GM21786 (cell line): ENCODE measurements around the gene RRP1B.
A peak's percentile ranks its signal among the peaks of the same experiment; 100 is the strongest.
"Not testable (repeated sequence)": the region's sequence is repeated elsewhere in the genome, so short reads cannot be mapped to it uniquely, and the experiment has no call there.

Experiments
- ATAC-seq: cut with Tn5 transposase; IDR thresholded peaks from one replicate; pipeline ENCODE4 v1.9.1; 2021; ENCODE audit not compliant: unreplicated experiment

The RRP1B gene

DNA sequence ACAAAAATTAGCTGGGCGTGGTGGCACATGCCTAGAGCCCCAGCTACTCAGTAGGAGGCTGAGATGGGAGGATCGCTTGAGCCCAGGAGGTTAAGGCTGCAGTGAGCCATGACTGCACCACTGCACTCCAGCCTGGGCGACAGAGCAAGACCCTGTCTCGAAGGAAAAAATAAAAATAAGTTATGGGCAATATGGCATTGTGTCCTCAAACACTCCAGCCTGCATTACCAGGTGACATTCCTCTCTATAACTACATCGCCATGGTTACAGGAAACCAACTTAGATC lies 40.1 kb downstream of the RRP1B start:
- not testable (repeated sequence) for ATAC-seq

DNA sequence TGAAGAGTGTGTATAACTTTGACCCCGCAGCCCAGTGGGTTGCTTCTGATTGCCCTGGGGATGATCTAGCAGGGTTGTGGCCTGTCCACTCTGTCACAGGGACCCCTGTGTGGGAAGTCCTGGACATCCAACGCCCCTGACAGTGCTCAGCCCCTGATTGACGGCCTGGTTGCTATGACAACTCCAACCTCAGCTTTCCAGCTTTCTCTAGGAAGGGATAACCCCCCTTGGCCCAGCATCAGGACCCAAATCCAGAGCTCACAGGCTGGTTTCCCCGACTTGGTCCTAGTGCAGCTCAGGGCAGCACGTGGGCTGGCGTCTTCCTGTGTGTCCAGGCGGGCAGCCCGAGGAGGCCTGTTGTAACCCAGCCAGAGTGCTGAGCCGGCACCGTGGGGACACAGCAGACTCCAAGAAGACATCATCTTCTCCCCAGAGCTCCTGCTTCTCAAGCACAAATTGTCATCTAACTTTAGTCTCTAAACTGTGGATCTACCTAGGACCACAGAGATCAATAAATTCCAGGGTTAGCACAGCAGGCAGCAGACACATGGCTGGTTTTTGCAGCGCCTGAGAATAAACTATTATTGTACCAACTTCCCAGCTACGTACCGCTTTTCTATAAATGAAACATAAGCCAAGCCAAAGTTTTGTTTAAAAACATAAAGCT lies 40.7 kb downstream of the RRP1B start:
- no peak for ATAC-seq

DNA sequence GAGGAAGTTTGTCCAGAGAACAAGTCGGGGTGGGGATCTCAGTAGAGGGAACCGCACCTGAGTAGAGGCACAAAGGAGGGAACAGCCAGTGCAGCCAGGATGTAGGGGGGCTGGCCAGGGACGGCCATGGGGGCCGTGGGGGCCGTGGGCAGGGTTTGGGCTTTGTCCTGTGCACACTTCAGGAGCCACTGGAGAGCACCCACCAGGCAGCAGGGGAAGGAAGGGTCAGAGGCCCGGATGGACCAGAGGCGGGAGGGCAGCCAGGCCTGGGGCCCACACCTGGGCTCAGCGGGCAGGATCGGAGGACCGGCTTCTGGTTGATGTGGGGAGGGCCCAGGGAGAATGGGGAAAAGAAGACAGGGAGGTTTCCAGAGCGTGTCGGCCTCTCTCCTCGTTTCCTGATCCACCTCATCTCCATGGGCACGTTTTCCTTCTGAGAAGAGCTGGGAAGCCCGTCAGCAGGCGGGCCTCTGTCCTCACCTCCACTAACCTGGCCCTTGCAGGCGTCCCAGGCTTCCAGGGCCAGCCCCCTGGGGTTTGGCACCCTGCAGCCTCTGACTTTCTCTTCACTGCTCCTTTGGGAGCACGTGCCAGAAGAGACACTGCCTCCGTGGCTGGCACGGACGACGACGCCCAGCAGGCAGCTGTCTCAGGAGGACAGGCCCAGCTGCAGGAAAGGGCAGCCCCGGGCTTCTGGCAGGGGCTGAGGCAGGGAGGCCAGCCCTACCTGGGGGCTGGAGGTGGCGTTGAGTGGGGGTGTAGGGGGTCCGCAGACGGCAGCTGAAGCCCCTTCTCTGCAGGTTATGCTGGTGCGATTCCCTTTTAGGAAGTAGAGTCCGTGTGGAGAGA lies 42.8 kb downstream of the RRP1B start:
- no peak for ATAC-seq

DNA sequence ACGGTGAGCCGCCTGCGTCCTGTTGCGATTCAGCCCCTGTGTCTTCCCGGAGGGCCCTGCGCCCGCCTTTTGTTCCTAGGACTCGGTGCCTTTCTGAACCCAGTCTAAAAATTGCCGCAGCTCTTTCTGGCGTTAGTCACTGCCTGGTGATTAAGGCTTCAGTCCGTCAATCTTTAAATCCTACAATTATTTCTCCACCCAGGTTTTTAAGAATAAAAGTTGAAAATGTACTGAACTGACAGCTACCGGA lies 43.4 kb downstream of the RRP1B start:
- ATAC-seq, result no peak

DNA sequence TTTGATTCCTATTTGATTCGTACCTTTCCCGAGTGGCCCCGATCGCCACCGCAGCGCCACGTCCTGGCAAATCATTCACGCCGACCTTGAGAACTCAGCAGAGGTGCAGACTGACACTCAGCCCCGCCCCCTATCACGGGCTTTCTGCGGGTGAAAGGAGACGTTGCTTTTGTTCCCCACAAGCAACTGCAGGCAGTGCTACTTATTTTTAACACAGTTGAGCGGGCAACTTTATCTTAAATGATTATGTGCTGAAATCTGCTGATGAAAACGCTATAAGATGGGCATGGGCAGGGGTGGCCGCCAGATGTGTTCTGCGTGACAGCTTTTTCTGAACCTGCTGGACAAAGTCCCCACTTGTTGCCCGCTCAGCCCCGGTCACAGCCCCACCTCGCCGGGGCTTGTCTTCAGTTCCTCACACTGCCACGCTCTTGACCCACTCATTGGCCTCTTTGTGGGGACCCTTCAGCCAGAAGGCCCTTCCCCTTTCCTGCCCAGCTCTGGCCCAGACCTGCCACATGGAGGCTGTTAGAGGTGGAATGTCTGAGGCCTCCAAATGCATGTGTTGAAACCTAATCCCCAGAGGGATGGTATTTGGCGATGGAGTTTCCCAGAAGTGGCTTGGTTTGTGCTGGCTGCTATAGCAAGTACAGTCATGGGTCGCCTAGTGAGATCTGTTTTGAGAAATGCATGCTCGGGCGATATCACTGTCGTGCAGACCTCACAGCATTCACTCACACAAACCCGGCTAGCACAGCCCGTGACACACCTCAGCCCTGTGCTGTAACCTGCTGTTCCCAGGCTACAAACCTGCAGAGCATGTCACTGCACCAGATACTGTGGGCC lies 43.9 kb downstream of the RRP1B start:
- ATAC-seq, result no peak

DNA sequence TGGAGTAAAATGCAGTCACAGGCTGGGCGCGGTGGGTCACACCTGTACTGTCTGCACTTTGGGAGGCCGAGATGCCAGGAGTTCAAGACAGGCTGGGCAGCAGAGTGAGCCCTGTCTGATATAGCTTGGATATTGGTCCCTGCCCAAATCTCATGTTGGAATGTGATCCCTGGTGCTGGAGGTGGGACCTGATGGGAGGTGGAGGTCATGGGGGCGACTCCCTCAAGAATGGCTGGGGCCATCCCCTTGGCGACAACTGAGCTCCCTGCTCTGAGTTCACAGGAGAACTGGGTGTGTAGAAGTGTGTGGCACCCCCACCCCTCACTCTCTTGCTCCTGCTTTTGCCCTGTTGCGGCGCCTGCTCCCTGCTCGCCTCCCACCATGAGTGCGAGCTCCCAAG lies 48.1 kb downstream of the RRP1B start:
- ATAC-seq, result no peak

DNA sequence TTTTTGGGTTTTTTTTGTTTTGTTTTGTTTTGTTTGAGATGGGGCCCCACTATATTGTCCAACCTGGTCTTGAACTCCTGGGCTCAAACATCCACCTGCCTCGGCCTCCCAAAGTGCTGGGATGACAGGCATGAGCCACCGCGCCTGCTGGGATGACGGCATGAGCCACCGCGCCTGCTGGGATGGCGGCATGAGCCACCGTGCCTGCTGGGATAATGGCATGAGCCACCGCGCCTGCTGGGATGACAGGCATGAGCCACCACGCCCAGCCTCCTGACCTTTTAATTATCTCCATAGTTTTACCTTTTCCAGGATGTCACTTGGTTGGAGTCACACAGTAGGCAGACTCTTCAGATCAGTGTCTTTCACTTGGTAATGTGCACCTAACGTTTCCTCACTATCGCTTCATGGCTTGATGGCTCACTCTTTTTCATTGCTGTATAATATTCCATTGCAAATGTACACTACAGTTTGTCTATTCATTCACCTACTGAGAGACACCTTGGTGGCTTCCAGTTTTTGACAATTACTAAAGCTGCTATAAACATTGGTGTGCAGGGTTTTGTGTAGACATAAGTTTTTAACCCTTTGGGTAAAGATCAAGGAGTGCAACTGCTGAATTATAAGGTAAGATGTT lies 49.5 kb downstream of the RRP1B start:
- ATAC-seq, result no peak

DNA sequence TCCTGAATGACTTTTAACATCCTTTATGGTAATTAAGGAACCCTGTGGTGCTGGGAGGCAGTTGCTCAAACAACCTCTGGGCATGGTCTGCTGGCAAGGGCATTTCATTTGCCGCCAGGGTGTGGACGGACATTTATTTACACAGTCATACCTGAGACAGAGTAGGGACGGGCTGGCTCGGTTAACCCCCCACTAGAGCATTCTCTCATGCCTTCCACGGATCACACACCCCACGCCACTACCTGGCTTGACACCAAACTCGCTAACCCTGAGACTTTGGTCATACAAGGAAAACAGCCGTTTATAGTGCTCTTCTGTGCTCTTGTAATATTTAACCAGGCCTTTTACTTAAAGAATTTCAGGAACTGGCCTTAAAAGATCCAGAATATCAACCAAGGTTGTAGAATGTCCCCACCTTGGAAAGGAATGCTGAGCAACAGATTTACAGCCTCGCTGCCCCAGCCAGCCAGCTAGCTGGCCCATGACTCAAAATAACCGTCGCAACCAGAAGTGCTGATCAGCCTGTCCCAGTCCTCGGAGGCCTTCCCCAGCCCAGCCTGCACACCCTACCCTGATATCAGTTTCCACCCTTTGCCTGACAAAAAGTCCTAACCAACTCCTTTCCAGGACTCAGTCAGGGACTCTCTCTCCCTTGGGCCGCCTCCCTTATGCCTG lies 53.0 kb downstream of the RRP1B start:
- ATAC-seq, result no peak

DNA sequence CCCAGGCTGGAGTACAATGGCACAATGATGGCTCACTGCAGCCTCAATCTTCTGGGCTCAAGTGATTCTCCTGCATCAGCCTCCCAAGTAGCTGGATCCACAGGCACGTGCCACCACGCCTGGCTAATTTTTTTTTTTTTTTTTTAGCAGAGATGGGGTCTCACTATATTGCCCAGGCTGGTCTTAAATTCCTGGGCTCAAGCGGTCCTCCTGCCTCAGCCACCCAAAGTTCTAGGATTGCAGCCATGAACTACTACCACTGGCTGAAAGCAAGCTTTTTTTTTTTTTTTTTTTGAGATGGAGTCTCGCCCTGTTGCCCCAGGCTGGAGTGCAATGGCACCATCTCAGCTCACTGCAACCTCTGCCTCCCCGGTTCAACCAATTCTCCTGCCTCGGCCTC lies 53.8 kb downstream of the RRP1B start:
- not testable (repeated sequence) for ATAC-seq

DNA sequence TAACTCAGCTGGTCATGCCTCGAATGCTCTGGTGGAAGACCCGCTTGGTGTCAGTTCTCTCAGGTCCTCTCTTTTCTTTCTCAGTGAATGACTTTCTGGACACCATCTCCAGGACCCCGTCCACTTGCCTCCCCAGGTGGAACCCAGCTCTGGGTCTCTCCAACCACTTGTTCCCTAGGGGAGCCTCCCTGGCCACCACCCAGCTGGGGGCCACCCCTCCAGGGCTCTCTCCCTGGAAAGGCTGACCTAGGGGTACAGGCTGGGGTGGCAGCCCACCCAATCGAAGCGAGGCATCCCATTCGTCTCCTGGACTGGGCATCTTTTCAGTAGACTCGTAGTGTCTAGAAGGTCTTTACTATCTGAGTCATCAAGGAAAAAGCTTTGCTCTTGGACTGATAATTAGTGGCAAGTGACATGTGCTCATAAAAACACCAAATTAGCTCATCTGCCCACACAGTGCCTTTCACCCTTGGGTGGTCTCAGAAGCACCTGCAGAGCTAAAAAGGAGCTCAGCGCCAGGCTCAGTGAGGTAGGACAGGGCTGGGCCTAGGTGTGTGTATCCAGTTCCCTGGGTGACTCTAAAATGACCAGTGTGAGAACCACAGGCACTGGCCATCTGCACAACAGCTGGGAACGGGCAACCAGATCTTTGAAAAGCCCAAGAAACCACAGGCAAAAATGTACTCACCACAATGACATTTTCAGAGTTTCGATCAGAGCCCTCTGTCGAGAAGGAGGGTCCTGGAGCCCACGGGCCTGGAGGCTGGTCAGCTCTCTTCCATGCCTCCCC lies 57.2 kb downstream of the RRP1B start:
- peak; percentile 44 for ATAC-seq

DNA sequence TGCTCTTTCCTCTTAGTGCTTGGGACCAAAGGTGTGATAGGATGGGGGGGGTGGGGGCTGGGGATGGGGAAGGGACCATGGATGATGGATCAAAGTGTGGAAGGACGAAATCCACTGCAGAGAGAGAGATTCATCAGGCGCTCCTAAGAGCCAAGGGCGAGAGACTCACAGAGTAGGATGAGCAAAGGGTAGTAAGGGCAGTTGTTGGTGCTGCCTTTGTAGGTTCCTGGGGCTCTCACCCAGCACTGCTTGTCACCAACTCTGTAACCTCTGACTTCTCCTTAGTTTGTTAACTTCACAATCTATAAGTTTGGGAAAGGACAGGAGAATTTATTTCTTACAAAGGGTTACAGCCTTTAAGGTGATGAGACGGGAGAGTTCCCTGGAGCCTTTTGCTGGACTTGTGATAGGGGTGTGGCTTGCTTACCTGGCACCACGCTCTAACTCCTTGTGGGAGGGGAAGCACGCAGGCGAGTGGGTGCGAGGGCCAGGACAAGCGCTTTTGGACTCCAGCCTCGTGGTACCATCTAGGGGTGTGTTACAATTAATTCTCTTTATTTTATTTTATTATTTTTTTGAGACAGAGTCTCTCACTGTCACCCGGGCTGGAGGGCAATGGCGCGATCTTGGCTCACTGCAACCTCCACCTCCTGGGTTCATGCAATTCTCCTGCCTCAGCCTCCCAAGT lies 58.0 kb downstream of the RRP1B start:
- ATAC-seq, result no peak

DNA sequence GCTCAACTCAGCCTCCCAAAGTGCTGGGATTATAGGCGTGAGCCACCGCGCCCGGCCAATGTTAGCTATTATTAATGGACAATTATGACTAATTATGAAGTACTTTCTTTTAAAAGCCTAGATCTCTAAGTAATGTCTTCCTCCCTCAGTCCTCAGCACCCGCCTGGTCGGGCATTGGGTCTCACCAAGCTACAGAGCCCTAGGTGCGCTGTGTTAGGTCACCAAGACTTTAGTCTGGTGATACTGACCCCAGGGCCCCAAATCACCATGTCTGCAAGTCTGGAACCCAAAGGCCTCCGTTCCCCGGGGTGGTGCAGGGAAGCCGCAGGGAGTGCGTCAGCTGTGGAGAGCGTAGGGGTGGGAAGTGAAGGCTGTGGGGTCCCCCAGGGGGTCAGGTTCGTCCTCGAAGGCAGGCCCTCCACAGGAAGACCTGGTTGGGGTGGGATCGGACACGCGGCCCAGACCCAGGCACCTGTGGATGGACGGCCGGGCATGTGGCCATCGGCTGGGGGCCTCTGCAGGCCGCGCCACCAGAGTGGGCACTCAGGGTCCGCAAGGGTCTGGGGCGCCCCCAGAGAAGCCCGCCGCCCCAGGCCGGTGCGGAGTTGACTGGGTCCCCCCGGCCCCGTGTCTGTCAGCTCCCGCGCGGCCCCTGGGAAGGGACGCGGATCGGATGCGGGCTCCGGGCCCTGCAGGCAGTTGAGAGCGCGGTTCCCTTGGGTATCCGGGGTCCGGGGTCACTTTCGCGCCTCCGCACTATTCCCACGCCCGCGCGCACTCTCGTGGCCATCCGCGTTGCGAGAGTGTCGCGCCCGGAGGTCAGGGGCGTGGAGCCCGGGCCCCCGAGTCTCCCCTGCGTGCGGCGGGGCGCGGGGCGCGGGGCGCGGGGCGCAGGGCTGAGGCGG lies 58.9 kb downstream of the RRP1B start:
- no peak for ATAC-seq

DNA sequence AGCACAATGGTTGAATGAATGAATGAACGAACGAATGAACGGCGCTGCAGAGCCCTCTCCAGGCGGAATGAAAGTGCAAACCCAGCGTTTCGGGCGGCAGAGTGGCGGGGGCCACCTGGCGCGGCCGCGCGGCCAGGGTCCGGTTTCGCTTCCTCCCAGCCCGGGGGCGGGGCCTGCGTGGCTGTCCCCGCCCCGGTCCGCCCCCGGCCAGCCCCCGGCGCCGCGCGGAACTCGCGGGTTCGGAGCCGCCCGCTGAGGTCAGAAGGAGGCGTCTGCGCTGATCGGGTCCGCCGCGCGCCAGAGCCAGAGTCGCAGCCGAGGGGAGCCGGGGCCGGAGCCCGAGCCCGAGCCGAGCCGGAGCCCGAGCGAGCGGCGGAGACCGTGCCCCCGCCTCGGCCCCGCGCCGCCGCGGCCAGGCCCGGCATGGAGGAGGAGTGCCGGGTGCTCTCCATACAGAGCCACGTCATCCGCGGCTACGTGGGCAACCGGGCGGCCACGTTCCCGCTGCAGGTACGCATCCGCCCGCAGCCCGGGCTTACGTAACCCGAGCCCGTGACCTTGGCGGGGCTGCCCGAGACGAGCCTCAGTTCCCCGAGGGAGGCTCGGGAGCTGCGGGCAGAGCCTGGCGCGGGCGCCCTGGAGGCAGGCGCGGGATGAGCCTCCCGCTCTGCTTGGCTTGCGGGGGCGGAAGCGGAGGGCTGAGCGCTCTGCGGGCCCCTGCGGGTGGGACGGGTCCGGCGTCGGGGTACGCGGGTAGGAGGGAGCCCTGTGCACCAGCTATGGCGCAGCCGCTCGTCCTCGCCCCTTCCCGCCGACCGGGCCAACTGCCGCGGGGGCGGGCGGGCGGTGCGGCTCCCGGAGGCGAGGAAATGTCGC lies 59.8 kb downstream of the RRP1B start, which contains the start of gene PDXK:
Gene PDXK (plus strand): TSS at position 258 of the 876 bp plus-strand sequence. CDS start 166 bp downstream, at position 424.
- peak; percentile 48 for ATAC-seq

DNA sequence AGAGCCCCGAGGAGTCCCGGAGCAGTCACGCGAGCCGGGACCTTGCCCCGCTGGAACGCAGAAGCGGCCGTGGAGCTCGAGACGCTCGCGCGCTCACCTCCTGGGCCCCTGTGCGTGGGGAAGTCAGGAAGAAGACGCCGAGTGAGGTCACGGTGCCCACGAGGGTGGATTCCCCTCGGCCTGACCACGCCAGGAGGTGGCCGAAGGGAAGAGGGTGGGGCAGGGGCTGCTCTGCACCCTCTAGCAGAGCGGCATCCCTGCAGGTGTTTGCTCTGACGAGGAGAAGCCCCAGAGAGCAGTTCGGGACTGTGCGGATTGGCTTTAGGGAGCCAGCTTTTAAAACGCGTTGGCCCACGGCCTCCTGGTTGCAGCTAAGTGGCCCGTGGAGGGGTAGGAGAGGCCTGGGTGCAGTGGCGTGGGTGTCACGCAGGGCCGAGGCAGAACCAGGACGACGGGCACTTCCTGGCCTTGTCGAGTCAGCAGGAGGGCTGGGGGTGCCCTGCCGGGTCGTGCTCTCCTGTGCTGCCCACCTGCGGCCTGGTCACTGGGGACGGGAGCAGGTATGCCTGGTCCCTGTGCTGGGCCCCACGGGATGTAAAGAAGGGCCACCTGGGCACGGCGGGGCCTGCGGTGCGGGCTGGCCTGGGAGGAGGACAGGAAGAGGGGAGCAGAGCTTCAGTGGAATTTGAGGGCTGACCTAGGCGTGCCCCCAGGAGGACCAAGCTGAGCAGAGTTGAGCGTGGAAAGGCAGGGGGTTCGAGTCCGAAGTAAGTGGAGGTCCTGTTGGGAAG lies 60.6 kb downstream of the RRP1B start:
- no peak for ATAC-seq

DNA sequence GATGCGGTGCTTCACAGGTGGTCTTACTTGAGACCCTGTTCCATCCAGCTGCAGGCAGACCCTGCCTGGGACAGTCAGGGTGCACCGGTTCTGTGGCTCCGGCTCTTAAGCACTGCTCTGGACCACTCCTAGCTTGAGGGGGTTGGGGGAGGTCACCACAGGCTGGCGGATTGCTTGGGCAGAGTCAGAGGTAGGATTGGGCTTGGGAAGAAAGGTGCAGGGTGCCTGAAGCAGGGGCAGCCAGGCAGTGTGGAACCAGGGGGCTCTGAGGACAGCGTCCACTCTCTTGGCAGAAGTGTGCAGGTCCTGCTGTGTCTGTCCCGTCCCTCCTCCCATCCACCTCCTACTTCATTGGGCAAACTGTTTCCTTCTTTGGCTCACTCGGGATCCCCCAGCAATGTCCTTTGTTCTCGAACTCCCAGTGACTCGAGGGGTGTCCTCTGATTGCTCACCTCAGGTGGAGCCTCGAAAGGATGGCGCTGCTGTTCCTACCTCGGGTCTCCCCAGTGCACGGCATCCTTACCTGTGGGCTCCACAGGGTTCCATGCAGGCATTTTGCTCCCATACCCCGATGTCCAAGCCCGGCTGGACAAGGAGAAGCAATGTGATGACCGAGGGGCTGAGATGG lies 61.3 kb downstream of the RRP1B start:
- ATAC-seq, result no peak

DNA sequence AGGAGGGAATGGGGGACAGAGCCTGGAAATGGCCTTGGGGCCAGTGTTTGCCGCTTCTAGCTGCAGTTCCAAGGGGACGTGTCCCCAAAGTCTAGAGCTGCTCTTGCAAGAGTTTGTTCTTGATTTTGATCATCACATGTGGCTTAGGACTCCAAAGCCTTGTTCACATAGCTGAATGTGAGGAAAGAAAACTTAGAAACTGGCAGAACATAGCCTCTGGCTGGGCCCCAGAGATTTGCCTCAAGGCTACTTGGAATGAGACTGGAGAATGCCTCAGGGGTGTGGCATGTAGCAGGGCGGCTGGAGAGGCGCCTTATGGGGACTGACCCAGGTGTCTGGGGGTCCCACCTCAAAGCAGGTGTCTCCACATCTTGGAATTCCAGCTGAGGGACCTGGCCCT lies 61.8 kb downstream of the RRP1B start:
- ATAC-seq, result no peak
